Stimulated activated CD8-positive, alpha-beta memory T cell treated with anti-CD3 and anti-CD28 coated beads, Interleukin-7, amount 100 ng/mL, for 1 hour (primary cell): ENCODE results near the gene RPS6KA2.

Source experiments
- DNase-seq, 2 donors: peaks; one replicate each; pipeline ENCODE4 v3.0.0-alpha.2; 2020; ENCODE audit warnings: low read depth in 2 of 2

RPS6KA2 gene

GRCh38 chr6:166446567-166447065 is 180.4 kb downstream of the RPS6KA2 start:
- no peak for DNase-seq

GRCh38 chr6:166446146-166446545 is 180.9 kb downstream of the RPS6KA2 start:
- no peak for DNase-seq

GRCh38 chr6:166444446-166444845 is 182.6 kb downstream of the RPS6KA2 start:
- DNase-seq = no peak

DNA sequence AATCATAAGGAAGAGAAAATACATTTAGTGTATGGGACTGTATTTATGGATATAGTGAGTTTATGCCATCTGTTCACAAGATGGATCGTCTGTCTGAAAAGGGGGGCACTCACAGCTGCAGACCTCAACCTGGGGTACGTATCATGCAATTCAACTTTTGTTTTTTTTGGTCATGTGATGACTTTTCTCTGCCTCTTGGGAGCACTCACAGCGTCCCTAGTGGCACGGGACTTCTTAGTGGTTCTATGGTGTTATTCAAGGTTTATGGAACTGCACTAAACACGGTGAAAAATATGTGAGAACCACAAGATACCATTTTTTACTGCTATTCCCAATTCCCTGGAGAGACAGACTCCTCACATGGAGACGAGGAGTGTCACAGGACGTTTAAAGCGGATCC is 183.9 kb downstream of the RPS6KA2 start:
- DNase-seq = no peak

DNA sequence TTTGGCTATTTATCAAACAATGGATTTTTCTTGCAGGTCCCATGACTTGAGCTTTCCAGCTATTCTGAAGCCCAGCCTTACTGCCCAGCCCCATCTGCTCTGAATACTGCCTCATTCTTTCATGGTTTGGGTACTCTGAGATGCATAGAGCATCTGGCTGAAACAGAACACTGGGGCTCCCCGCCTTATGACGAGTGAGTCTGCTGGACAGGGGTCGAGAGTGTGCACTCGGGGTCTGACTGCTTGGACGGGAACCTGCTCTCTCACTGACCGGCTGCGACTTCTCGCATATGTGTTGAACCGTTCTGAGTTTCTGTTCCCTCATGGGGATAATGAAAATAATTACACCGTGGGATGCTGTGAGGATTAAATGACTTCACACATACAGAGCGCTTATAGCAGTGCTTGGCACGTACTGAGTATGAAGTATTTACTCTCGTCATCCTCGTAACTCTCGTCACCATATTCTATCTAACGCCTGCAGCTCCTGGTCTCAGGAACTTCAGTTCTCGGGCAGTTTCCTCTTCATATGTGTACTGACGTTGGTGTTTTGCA is 184.8 kb downstream of the RPS6KA2 start:
- DNase-seq = no peak

GRCh38 chr6:166441325-166442078 is 185.5 kb downstream of the RPS6KA2 start:
- no peak for DNase-seq

DNA sequence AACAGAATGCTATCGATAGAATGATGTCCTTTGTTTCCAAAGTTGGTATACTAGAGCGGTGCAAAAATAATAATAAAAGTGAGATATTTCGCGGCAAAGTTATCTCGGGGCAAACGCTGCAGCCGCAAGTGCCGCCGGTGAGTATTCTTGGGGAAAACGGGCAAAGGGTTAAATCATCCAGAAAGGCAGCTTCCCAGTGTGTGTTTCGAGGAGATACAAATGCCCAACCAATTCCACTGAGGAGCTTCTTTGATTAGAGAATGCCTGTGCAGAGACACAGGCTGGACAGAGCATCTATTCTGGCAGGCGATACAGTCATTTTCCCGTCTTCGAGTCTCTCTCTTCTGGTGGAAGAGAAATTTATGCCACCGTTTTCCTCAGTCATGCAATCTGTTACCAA is 186.3 kb downstream of the RPS6KA2 start:
- no peak for DNase-seq

DNA sequence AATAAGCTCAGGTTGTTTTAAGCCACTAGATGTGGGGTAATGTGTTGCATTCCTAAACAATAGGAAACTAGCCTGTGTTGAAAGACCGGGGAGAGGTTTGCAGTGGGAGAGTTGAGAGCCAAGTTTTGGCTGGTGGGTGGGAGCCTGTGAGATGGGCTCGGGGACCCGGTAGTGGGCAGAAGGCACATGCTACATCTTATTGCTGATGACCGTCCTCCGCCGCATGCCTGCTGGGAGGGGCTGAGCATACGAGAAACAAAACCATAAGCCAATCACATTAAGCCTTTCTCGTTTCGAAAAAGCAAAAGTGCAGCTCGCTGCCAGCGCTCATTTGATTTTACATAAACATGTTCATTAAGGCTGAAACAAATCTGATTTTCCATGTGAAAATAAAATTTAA is 186.9 kb downstream of the RPS6KA2 start:
- no peak for DNase-seq

DNA sequence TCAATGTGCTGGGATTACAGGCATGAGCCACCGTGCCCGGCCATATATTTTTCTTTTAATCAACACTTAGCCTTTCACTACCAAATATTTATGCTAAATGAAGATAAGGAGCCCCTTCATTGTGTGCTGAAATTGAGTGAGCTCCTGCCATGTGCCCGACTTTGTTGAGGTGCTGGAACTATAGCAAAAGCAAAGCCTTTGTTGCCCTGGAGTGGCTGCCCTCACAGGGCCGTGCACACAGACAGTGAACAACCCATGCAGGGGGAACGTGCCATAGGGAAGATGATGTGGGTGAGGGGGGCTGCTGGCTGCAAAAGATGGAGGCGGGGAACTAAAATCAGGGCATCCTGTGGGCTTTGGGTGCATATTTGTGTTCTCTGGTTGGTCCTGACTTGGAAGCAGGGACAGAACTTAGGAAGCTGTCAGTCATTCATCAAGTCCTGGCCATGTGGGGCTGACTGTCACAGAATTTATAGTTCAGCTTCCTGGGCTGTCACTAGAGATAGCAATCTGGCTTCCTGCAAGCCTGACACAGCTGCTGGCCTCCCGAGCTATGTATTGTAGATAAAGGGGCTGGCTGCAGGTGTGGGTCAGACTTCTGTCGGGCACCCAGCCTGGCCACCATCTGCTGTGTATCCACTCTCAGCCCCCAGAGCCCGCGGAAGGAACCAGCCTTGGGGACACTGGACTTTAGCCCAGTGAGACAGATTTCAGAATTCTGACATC is 187.5 kb downstream of the RPS6KA2 start:
- no peak for DNase-seq

GRCh38 chr6:166438211-166438861 is 188.7 kb downstream of the RPS6KA2 start:
- no peak for DNase-seq

DNA sequence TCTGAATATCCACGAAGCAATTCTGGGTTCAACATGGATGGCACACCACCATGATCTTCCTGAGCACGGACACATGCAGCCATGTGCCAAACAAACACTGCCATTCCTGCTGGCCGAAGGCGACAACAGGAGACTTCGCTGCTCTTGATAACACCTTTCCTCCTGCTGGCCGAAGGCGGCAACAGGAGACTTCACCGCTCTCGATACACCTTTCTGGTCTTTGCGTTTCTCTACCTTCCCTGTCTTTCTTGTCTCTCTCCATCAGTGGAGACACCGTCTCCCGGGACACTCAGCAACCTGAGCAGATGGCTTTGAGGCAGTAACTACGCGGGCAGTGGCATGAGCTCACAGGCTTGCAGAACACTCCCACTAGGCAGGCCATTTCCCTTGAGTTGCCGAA is 189.4 kb downstream of the RPS6KA2 start:
- no peak for DNase-seq

DNA sequence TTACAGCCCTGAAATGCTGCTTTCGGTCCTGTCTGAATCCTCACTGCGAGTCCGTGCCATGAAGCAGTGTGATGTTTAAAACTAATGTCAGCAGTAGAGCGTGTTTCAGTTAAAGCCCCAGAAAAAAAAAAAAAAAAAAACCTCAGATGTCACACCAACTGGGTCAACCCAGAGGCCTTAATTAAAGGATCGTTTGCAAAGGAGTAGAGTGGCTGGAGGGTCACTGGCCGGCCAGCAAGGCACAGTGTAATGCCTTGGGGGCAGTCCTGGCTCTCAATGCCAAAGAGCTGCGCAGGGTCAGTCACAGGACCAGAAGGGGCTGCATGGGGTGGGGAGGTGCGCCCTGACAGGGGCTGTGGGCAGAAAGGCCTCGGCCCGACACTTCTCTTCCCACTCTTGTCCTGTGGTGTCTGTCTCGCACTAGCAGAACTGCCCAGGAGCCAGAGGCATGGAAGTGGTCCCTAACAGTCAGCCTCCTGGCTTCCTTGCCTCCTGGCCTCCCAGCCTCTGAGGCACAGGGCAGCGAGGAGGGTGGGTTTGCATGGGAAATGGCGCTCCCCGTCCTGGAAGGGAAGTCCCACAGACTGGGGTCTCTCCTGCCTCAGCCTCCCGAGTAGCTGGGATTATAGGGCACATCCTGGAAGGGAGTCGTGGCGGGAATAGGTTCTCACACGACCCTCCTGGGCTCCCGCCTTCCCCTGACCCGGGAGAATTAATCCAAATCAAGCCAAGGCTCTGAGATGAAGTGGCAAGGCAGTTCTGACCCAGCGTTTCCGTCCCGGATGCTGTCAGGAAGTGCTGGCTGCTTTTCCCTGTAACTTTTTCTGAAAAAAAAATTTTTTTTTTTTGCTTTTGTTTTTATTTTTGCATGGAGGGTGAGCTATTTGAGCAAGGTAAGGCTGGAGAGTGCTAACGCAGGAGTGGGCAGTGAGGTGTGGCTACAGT is 190.6 kb downstream of the RPS6KA2 start:
- DNase-seq = no peak

DNA sequence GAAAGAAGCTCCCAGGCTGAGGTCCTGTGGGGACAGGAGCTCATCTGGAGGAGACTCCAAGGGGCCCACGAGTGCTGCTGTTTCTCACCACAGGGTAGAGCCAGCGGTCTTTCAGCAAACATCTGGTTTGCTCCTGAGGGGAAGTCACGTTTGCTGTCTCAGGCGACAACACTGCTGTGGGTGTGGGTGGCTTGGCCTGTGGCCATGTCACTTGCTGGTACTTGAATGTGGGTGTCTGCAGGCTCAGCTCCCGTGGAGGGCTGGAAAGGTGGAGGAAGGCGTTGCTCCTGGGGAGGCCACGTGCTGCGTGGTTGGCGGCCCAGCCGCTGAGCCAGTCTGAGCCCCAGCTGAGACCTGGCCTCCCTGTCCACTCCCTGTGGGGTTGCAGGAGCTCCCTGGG is 191.5 kb downstream of the RPS6KA2 start:
- DNase-seq = no peak

GRCh38 chr6:166434336-166434735 is 192.7 kb downstream of the RPS6KA2 start:
- no peak for DNase-seq

DNA sequence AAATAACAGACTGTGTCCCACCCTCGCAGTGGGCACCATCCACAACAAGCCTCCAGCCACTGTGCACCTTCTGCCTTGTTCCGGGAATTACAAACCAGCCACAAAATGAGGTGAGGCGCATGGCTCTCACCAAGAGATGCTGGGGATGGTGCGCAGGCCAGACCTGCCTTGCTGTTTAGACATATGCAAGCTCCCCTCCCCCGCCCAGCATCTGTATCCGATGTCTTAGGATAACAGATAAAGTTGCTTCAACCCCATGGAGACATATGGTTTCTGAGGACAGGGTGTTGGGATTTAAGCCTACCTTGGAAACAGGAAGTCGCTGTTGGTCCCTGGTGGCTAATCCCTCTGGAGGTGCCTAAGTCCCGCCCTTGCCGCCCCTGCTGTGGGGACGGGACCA is 194.0 kb downstream of the RPS6KA2 start:
- DNase-seq = no peak

DNA sequence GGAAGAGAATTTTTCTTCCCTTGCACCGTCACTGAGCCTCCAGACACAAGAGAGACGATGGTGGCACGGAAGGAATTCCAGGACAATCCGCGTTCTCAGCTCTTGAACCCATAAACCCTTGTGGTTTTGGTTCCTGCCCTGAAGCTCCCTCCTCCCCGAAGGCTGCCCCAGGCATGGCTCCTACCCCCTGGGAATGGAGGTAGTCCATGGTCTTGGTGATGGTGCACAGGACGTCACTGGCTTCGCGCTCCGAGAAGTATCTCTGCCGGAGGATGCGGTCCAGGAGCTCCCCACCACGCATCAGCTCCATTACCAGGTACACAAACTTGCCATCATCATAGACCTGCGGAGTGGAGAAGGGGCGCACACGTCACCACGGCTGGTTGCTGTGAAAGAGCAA is 196.8 kb downstream of the RPS6KA2 start:
- DNase-seq = no peak

DNA sequence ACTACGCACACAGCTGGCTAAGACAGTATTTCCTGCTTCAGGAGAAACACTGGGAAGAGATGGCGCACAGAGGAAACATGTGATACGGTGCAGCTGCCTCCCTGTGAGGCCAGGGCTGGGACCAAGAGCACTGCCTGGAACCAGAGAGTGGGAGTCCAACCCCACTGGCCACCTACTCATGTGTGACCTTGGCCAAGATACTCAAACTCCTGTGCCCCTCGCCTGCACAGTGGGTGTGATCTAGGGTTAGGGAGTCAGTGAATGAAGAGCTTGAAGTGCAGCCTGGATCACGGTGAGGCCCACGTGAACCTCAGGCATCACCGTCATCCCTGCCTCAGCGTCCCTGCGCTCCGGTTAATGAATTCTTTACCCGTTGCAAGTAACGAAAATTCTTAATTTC is 202.6 kb downstream of the RPS6KA2 start:
- no peak for DNase-seq

DNA sequence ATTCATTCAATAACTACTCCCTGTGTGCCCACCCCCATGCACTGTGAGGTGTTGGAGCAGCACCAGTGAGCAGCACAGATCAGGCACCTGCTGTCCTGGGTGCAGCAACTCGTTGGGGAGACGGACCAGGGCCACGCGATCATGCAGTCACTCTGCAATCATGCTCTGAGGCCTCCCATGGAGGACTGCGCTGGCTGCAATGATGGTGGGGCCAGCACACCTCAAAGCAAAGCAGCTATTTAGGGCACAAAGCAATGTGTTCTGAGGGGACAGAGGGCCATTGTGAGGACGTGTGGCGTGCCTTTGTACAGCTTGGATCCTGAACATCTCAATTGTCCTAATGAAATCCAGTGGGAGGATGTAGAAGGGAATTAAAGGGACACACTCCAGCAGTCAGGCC is 203.3 kb downstream of the RPS6KA2 start:
- DNase-seq = no peak

GRCh38 chr6:166423051-166423745 is 203.9 kb downstream of the RPS6KA2 start:
- DNase-seq = no peak

DNA sequence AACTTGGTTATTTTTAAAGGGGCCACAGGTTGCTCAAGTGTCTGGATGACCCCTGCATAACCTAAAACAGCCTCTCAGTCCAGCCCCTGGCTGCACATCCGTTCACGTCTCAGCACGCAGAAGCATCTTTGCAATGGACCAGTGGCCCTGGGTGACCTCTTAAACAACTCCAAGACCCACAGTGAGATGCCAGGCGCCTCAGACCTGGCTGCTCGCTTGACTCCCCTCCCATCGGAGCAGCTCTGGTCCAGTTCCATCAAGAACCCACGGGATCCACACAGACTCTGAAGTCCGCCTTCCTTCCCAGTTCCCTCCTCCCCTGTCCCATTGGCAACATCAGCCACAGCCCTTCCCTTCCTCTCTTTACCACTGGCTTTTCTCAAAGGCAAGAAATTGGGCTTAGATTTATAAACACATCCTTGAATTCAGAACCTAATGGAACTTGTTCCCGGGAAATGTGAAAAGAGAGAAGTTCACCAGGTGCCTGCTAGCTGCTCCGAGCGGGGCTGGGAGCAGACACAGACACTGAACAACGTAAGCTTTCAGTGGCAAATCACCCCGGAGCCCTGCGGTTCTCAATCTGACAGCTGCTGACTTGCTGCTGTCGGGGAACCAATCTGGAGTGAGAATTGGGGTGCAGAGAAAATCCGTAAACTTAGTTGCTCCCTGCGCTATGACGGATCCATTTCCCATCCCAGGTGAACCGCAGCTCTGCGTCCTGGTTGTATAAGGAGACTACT is 204.7 kb downstream of the RPS6KA2 start:
- DNase-seq = no peak
